Measurements from ENCODE around the gene KHDRBS1. TPM values are rescaled to one million over a fixed set of nuclear protein-coding genes. Genes with fewer than 3 reads are reported as not detected.

The KHDRBS1 gene
- total and polyA plus RNA-seq, 2 donors from 2014 or later, result 66.9 to 121 TPM

- intact Hi-C loops (cut with DNase I), result no loop called here
- FAIRE-seq (no peak), DNase-seq (no peak)
- Histone ChIP-seq H3K36me3 (ENCODE audit: control insufficient read depth in 2 of 3, insufficient read depth in 3 of 3, low read length in 3 of 3) (peaks cover 25 to 71% (median 53%) of the 10 kb centered on the region in 3 donors), H3K4me3 (ENCODE audit: low read length in 3 of 3) (no peak overlapping the region), H3K27me3 (ENCODE audit: control insufficient read depth, insufficient read depth, low read length) (no peaks in the 10 kb centered on the region), H3K4me1 (ENCODE audit: control insufficient read depth in 2 of 3, insufficient read depth in 2 of 3, low read depth in 1 of 3, low read length in 3 of 3) (no peaks in the 10 kb centered on the region), H3K9me3 (ENCODE audit: control insufficient read depth in 2 of 3, insufficient read depth in 1 of 3, low read length in 3 of 3) (no peaks in the 10 kb centered on the region), H3K9ac (ENCODE audit: low read length in 3 of 3) (no peak overlapping the region), H3K27ac (ENCODE audit: low read depth in 2 of 2, low read length in 2 of 2) (no peak overlapping the region)
- TF ChIP-seq CTCF (IDR thresholded peaks at IDR 0.05; ENCODE audit: borderline replicate concordance, extremely low read depth, insufficient read depth), result no peak
Measured at GRCh38 chr1:32042330-32042729, 28.7 kb downstream of the KHDRBS1 start.

DNA sequence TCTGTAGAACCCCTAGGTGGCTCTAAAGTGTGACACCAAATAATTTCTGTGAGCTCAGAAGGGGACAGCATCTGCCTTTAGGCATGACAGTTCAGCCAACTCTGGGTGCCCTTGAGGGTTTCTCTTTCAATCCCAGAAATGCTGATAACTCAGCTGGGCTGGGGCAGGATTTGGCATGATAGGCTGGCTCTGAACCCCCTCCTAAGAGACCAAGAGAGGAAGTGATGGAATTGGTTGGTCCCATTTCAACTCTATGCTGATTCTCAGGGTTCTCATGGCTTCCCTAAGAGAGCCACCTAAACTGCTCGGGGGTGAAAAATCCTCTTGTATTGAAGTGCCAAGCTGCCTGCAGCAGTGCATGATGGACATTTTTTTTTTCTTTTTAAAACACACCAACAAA is 30.6 kb downstream of the KHDRBS1 start:
- H3K27me3 ChIP-seq (ENCODE audit: control insufficient read depth, insufficient read depth, low read length), result no peaks in the 10 kb centered on the region
- TF ChIP-seq CTCF (IDR thresholded peaks at IDR 0.05; ENCODE audit: borderline replicate concordance, extremely low read depth, insufficient read depth), result no peak
- no peak overlapping the region for H3K27ac ChIP-seq (ENCODE audit: low read depth in 2 of 2, low read length in 2 of 2)
- no peak overlapping the region for H3K4me3 ChIP-seq (ENCODE audit: low read length in 3 of 3)
- DNase-seq (no peak), FAIRE-seq (no peak)
- intact Hi-C loops (cut with DNase I), result no loop called here
- no peak overlapping the region for H3K9ac ChIP-seq (ENCODE audit: low read length in 3 of 3)
- no peaks in the 10 kb centered on the region for H3K4me1 ChIP-seq (ENCODE audit: control insufficient read depth in 2 of 3, insufficient read depth in 2 of 3, low read depth in 1 of 3, low read length in 3 of 3)
- H3K36me3 ChIP-seq (ENCODE audit: control insufficient read depth in 2 of 3, insufficient read depth in 3 of 3, low read length in 3 of 3), result peaks cover 20 to 68% (median 43%) of the 10 kb centered on the region in 3 donors
- H3K9me3 ChIP-seq (ENCODE audit: control insufficient read depth in 2 of 3, insufficient read depth in 1 of 3, low read length in 3 of 3), result no peaks in the 10 kb centered on the region

GRCh38 chr1:32045772-32046171 is 32.1 kb downstream of the KHDRBS1 start:
- Histone ChIP-seq H3K4me1 (ENCODE audit: control insufficient read depth in 2 of 3, insufficient read depth in 2 of 3, low read depth in 1 of 3, low read length in 3 of 3) (no peaks in the 10 kb centered on the region), H3K36me3 (ENCODE audit: control insufficient read depth in 2 of 3, insufficient read depth in 3 of 3, low read length in 3 of 3) (peaks cover 13 to 56% (median 32%) of the 10 kb centered on the region in 3 donors), H3K27ac (ENCODE audit: low read depth in 2 of 2, low read length in 2 of 2) (no peak overlapping the region), H3K27me3 (ENCODE audit: control insufficient read depth, insufficient read depth, low read length) (no peaks in the 10 kb centered on the region), H3K4me3 (ENCODE audit: low read length in 3 of 3) (no peak overlapping the region), H3K9me3 (ENCODE audit: control insufficient read depth in 2 of 3, insufficient read depth in 1 of 3, low read length in 3 of 3) (no peaks in the 10 kb centered on the region), H3K9ac (ENCODE audit: low read length in 3 of 3) (no peak overlapping the region)
- DNase-seq (no peak), FAIRE-seq (no peak)
- intact Hi-C loops (cut with DNase I), result no loop called here
- TF ChIP-seq CTCF (IDR thresholded peaks at IDR 0.05; ENCODE audit: borderline replicate concordance, extremely low read depth, insufficient read depth), result no peak

DNA sequence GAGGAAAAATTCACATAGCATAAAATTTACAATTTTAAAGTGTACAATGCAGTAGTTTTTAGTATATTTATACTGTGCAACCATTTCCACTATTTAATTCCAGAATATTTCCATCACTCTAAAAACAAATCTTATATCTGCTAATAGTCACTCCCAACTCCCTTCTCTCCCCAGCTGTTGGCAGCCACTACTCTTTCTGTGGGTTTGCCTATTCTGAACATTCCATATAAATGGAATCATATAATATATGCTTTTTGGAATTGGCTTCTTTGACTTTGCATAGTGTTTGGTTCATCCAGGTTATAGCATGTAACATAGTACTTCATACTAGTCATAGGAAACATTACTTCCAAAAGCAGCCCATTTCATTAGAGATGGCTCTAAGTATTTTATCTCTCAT is 34.0 kb downstream of the KHDRBS1 start:
- TF ChIP-seq CTCF (IDR thresholded peaks at IDR 0.05; ENCODE audit: borderline replicate concordance, extremely low read depth, insufficient read depth), result no peak
- Histone ChIP-seq H3K4me3 (ENCODE audit: low read length in 3 of 3) (no peak overlapping the region), H3K4me1 (ENCODE audit: control insufficient read depth in 2 of 3, insufficient read depth in 2 of 3, low read depth in 1 of 3, low read length in 3 of 3) (no peaks in the 10 kb centered on the region), H3K9me3 (ENCODE audit: control insufficient read depth in 2 of 3, insufficient read depth in 1 of 3, low read length in 3 of 3) (no peaks in the 10 kb centered on the region), H3K36me3 (ENCODE audit: control insufficient read depth in 2 of 3, insufficient read depth in 3 of 3, low read length in 3 of 3) (peaks cover 11 to 52% (median 22%) of the 10 kb centered on the region in 3 donors), H3K27ac (ENCODE audit: low read depth in 2 of 2, low read length in 2 of 2) (no peak overlapping the region), H3K27me3 (ENCODE audit: control insufficient read depth, insufficient read depth, low read length) (no peaks in the 10 kb centered on the region), H3K9ac (ENCODE audit: low read length in 3 of 3) (no peak overlapping the region)
- FAIRE-seq, result no peak
- intact Hi-C loops (cut with DNase I), result no loop called here
- DNase-seq, result no peak

All from kidney (tissue), 14 donors.